Keratinocyte (primary cell): ENCODE data around the gene SGCG.

Experiments
- CTCF ChIP-seq, 3 experiments: IDR thresholded peaks in 1 of 3; conservative IDR thresholded peaks in 1 of 3; optimal IDR thresholded peaks in 1 of 3; 2 replicates in 2 of 3; 3 replicates in 1 of 3; pipeline versions ENCODE3 to v1.5.1; 2011; ENCODE audit warnings: low read length in 3 of 3, mild to moderate bottlenecking in 3 of 3, moderate library complexity in 2 of 3, control low read depth in 1 of 3, inconsistent platforms in 1 of 3; ENCODE audit not compliant: insufficient read depth in 2 of 3; ENCODE audit errors: extremely low read depth in 1 of 3
- EZH2 ChIP-seq: IDR thresholded peaks from one replicate; pipeline ENCODE4 v1.6.1; 2012; ENCODE audit warnings: inconsistent platforms, mild to moderate bottlenecking, low read length, moderate library complexity

GRCh38 chr13:23359882-23360281 lies 179.1 kb downstream of the SGCG start:
- TF ChIP-seq CTCF (optimal IDR thresholded peaks at IDR 0.05 in 1 of 3, IDR thresholded peaks at IDR 0.05 in 1 of 3, conservative IDR thresholded peaks at IDR 0.05 in 1 of 3; ENCODE audit: extremely low read depth in 1 of 3, insufficient read depth in 2 of 3, low read length in 3 of 3) (no peak), EZH2 (no peak)
